K562 (cell line): ENCODE results near the gene PDE4D.

Experiments used
- CEBPB ChIP-seq: fragments of 450-650 bp; IDR thresholded peaks from 2 replicates; pipeline ENCODE4 v1.6.1; 2016; ENCODE audit warnings: missing genetic modification characterization, missing compliant biosample characterization
- CTCF ChIP-seq, 3 experiments: IDR thresholded peaks in 2 of 3; conservative IDR thresholded peaks in 1 of 3; 2 replicates each; pipeline ENCODE4 v1.5.1; 2011 to 2012; ENCODE audit warnings: low read length in 3 of 3, mild to moderate bottlenecking in 3 of 3, control low read depth in 2 of 3, improper control_type of control experiment in 1 of 3, inconsistent platforms in 1 of 3, low read depth in 1 of 3, mixed read lengths in 1 of 3, moderate library complexity in 1 of 3; ENCODE audit not compliant: insufficient read depth in 2 of 3
- EP400 ChIP-seq: fragments of 450-650 bp; IDR thresholded peaks from 2 replicates; pipeline ENCODE4 v1.6.1; 2017; ENCODE audit warnings: antibody characterized with exemption, mild to moderate bottlenecking, moderate library complexity
- HNRNPLL ChIP-seq: fragments of 200-400 bp; formaldehyde crosslinking; IDR thresholded peaks from 2 replicates; pipeline ENCODE4 v1.6.1; 2017; ENCODE audit warnings: low read length, low read depth, mild to moderate bottlenecking; ENCODE audit not compliant: poor library complexity, severe bottlenecking
- IRF2 ChIP-seq: sonication (generic); formaldehyde crosslinking; IDR thresholded peaks from 2 replicates; pipeline ENCODE4 v1.8.1; 2022; ENCODE audit warnings: mild to moderate bottlenecking, missing genetic modification reagents
- KLF1 ChIP-seq: fragments of 450-650 bp; IDR thresholded peaks from 2 replicates; pipeline ENCODE4 v1.6.1; 2016; ENCODE audit warnings: missing genetic modification characterization, missing compliant biosample characterization
- POLR2AphosphoS5 ChIP-seq: IDR thresholded peaks from 2 replicates; pipeline ENCODE4 v1.6.1; 2011; ENCODE audit warnings: mild to moderate bottlenecking, low read depth, low read length, moderate library complexity; ENCODE audit not compliant: control insufficient read depth, insufficient read depth
- RAD21 ChIP-seq, 2 experiments: fragments of 250-450 bp in 1 of 2; fragments of 450-650 bp in 1 of 2; sonication (Bioruptor Pico) in 1 of 2; formaldehyde crosslinking in 1 of 2; IDR thresholded peaks in 1 of 2; conservative IDR thresholded peaks in 1 of 2; 2 replicates each; pipeline versions ENCODE4 v1.4.0 to v1.8.0; 2020 to 2022; ENCODE audit warnings: mild to moderate bottlenecking in 2 of 2, moderate library complexity in 1 of 2
- RBM22 ChIP-seq: fragments of 200-400 bp; formaldehyde crosslinking; IDR thresholded peaks from 2 replicates; pipeline ENCODE4 v1.6.1; 2018; ENCODE audit warnings: low read length, low read depth; ENCODE audit not compliant: poor library complexity, severe bottlenecking
- SMAD1 ChIP-seq: fragments of 150-350 bp; IDR thresholded peaks from 2 replicates; pipeline ENCODE4 v1.6.1; 2014; ENCODE audit warnings: low read length, low read depth; ENCODE audit not compliant: partially characterized antibody
- YY1 ChIP-seq, 3 experiments: IDR thresholded peaks; 2 replicates each; pipeline ENCODE4 v1.6.1; 2011; ENCODE audit warnings: low read length in 2 of 3, mild to moderate bottlenecking in 2 of 3, moderate library complexity in 2 of 3, borderline replicate concordance in 1 of 3, control low read depth in 1 of 3, low read depth in 1 of 3; ENCODE audit not compliant: insufficient read depth in 3 of 3, insufficient replicate concordance in 2 of 3, control insufficient read depth in 1 of 3, insufficient read length in 1 of 3; ENCODE audit errors: extremely low read depth in 1 of 3

- TF ChIP-seq SMAD1 (no peak), CEBPB (no peak), KLF1 (tag) (no peak), IRF2 (CRISPR knock-in tag) (no peak), HNRNPLL (no peak), RAD21 (CRISPR knock-in tag; conservative IDR thresholded peaks at IDR 0.05 in 1 of 2, IDR thresholded peaks at IDR 0.05 in 1 of 2) (no peak), YY1 (IDR thresholded peaks at IDR 0.05; ENCODE audit: borderline replicate concordance in 1 of 3, control insufficient read depth in 1 of 3, extremely low read depth in 1 of 3, insufficient read depth in 3 of 3, insufficient read length in 1 of 3, insufficient replicate concordance in 2 of 3, low read depth in 1 of 3, low read length in 2 of 3) (no peak), CTCF (IDR thresholded peaks at IDR 0.05 in 2 of 3, conservative IDR thresholded peaks at IDR 0.05 in 1 of 3; ENCODE audit: insufficient read depth in 2 of 3, low read depth in 1 of 3, low read length in 3 of 3) (no peak), RBM22 (no peak), EP400 (no peak), POLR2AphosphoS5 (no peak)
Observed at GRCh38 chr5:59464969-59465368, 428.6 kb downstream of the PDE4D start.
